Activated B cell treated with CpG ODN at 0.5 μM for 24 hours (primary cell): ENCODE data around the gene ACTR2. TPM values are rescaled to one million over a fixed set of nuclear protein-coding genes. Genes with fewer than 3 reads are reported as not detected.
A peak's percentile ranks its signal among the peaks of the same experiment; 100 is the strongest.

ENCODE experiments used
- ATAC-seq: fragments of 200-7000 bp; cut with Tn5 transposase; one replicate; pipeline ENCODE4 v1.10.0; 2021; ENCODE audit warnings: low read depth, mild to moderate bottlenecking, moderate library complexity
- CTCF ChIA-PET: fragments of 350-600 bp; sonication (Branson Sonifier 250); formaldehyde crosslinking; loops from one replicate; lab custom pipeline; 2021; ENCODE audit warnings: antibody characterized with exemption; lab: Charles Lee
- POLR2A ChIA-PET: fragments of 350-600 bp; sonication (Branson Sonifier 250); formaldehyde crosslinking; loops from one replicate; lab custom pipeline; 2021; ENCODE audit warnings: antibody characterized with exemption; lab: Charles Lee
- DNase-seq: peaks from one replicate; pipeline ENCODE4 v3.0.0; 2022
- H3K27ac Mint-ChIP-seq: one replicate; pipeline ENCODE4 v1.8.0; 2020; ENCODE audit warnings: mixed read lengths
- H3K27me3 Mint-ChIP-seq: one replicate; pipeline ENCODE4 v1.8.0; 2021; ENCODE audit warnings: mixed read lengths
- H3K36me3 Mint-ChIP-seq: one replicate; pipeline ENCODE4 v1.8.0; 2021; ENCODE audit warnings: low read depth, mixed read lengths
- H3K4me1 Mint-ChIP-seq: one replicate; pipeline ENCODE4 v1.8.0; 2021; ENCODE audit warnings: mixed read lengths
- H3K4me3 Mint-ChIP-seq: one replicate; pipeline ENCODE4 v1.8.0; 2020; ENCODE audit warnings: mild to moderate bottlenecking, mixed read lengths
- H3K9me3 Mint-ChIP-seq: one replicate; pipeline ENCODE4 v1.8.0; 2020; ENCODE audit warnings: mixed read lengths
- intact Hi-C: fragments of 100-400 bp; cut with micrococcal nuclease; formaldehyde crosslinking; loops from one replicate; pipeline ENCODE4 v1.15.1; 2024
- total RNA-seq: library from RNA; stranded (reverse); gene quantifications from 2 replicates; pipeline ENCODE4 v1.2.3, GENCODE V29; 2022
- TF ChIP-seq, protein P1 (sequence below): fragments of 200-600 bp; IDR thresholded peaks from one replicate; pipeline ENCODE4 v1.8.0; 2022; ENCODE audit warnings: antibody characterized with exemption, mild to moderate bottlenecking

The ACTR2 gene
- total RNA-seq, 1 donor from 2014 or later = 484 TPM

DNA sequence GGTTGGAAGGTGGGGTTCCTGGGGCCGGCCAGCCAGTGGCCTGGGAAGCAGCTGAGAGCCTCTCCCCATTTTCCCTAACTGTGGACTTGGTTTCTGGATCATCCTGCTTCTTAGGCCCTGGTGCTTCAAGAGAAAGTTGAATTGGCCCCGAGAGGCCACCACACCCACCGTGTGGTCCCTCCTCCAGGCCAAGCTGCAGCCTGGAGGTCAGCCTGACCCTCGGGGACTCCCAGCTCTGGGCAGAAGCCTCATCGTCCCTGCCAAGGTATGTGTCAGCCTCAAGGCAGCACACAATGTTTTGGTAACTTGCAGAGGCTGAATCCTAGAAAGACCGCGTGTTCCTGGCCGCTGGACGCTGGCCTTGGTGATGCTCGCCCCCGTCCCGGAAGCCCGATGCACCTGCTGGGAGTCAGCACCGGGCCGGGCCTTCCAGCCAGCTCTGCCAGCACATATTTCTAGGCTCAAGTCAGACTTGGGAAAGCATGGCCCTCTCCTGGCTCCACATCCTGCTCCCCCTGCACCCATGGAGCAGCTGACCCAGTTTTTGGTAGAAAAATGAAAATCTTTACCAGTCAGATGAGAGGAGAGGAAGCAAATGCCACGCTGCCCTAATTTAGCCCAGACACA lies 72.6 kb downstream of the ACTR2 start:
- intact Hi-C loops = no loop called here
- Mint-ChIP-seq H3K27me3 (peaks cover 3% of the 10 kb centered on the region), H3K36me3 (no peaks in the 10 kb centered on the region), H3K4me3 (no peak overlapping the region), H3K4me1 (peaks cover 28% of the 10 kb centered on the region), H3K9me3 (no peaks in the 10 kb centered on the region), H3K27ac (no peak overlapping the region)
- POLR2A ChIA-PET = interaction anchor here (1.4 kb wide), 1 partner anchor 24 kb away, joined by 3 read pairs; no protein-coding TSS in a partner anchor
- ATAC-seq (no peak), DNase-seq (no peak)
- CTCF ChIA-PET = no interaction called here
- TF ChIP-seq, protein P1, sequence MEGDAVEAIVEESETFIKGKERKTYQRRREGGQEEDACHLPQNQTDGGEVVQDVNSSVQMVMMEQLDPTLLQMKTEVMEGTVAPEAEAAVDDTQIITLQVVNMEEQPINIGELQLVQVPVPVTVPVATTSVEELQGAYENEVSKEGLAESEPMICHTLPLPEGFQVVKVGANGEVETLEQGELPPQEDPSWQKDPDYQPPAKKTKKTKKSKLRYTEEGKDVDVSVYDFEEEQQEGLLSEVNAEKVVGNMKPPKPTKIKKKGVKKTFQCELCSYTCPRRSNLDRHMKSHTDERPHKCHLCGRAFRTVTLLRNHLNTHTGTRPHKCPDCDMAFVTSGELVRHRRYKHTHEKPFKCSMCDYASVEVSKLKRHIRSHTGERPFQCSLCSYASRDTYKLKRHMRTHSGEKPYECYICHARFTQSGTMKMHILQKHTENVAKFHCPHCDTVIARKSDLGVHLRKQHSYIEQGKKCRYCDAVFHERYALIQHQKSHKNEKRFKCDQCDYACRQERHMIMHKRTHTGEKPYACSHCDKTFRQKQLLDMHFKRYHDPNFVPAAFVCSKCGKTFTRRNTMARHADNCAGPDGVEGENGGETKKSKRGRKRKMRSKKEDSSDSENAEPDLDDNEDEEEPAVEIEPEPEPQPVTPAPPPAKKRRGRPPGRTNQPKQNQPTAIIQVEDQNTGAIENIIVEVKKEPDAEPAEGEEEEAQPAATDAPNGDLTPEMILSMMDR = no peak

DNA sequence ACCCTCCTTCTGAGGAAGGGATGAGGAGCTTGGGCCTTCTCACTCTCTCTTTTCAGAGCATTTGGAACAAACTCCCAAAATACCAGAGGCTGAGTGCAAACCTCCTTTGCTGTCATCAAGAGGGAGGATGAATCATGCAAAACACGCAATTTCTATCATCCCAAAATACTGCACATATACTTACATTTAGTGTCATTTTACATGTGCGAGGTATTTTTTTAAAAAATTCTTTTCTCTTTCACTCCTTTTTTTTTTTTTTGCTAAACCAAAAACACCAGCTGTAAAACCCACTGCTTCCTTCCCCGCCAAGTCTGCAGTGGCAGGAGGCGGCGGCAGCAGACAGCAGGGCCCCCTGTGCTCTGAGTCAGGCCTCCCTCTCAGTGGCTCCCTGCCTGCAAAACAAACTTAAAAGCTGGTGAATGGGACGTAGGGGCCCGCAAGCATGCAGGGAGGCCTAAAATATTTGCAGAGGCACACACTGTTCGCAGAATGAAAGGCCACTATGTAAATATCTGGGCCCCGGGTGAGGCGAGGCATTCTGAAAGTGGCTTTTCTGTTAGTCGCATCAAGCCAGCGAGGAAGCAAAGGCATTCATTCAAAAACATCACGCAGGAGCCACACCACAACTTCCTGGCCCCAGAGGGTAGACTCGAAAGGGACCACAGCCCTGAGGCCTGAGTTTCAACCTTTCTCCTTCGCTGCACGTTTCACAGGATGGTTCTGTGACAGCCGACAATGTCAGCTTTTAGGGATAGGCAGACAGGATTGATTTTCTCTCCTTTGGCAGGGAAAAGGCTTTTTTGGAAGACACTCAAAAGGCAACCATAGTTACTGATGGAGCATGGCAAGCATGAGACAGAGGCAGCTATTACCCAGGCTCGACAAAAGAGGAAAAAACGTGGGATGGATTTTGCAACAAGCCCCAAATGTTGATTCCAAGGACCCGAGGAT lies 73.4 kb downstream of the ACTR2 start:
- peaks cover 28% of the 10 kb centered on the region for H3K4me1 Mint-ChIP-seq
- TF ChIP-seq, protein P1 = no peak
- H3K9me3 Mint-ChIP-seq = no peaks in the 10 kb centered on the region
- DNase-seq = peak; percentile 26
- POLR2A ChIA-PET = interaction anchor here (0.6 kb wide), 2 partner anchors 26 to 291 kb away, joined by 3 to 4 read pairs; no protein-coding TSS in a partner anchor
- intact Hi-C loops = no loop called here
- H3K27me3 Mint-ChIP-seq = peaks cover 5% of the 10 kb centered on the region
- H3K27ac Mint-ChIP-seq = peak overlapping the region; percentile 24
- CTCF ChIA-PET = no interaction called here
- no peaks in the 10 kb centered on the region for H3K36me3 Mint-ChIP-seq
- H3K4me3 Mint-ChIP-seq = peak overlapping the region; percentile 66
- ATAC-seq = peak; percentile 72

DNA sequence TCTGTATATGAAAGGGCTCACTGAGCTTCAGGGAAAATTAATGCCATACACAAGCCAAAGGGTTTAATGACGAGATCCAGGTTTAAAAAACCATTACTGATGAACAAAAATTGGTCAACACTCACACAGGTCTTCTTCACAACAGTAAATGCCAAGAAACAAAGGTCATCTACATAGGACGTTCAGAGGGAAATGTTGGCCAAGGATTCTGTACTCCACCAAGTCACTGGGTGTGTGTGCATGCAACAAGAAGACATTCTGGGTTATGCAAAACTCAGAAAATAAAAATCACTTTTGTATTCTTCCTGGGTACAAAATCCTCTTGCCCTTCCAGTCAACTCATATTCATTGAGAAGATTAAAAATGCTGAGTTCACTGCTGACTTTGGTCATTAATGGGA lies 78.3 kb downstream of the ACTR2 start:
- H3K4me3 Mint-ChIP-seq = no peak overlapping the region
- ChIA-PET CTCF (no interaction called here), POLR2A (no interaction called here)
- TF ChIP-seq, protein P1 = no peak
- no peaks in the 10 kb centered on the region for H3K36me3 Mint-ChIP-seq
- H3K9me3 Mint-ChIP-seq = no peaks in the 10 kb centered on the region
- H3K27ac Mint-ChIP-seq = no peak overlapping the region
- H3K4me1 Mint-ChIP-seq = peaks cover 16% of the 10 kb centered on the region
- DNase-seq = no peak
- no peak for ATAC-seq
- H3K27me3 Mint-ChIP-seq = peaks cover 7% of the 10 kb centered on the region
- intact Hi-C loops = no loop called here

DNA sequence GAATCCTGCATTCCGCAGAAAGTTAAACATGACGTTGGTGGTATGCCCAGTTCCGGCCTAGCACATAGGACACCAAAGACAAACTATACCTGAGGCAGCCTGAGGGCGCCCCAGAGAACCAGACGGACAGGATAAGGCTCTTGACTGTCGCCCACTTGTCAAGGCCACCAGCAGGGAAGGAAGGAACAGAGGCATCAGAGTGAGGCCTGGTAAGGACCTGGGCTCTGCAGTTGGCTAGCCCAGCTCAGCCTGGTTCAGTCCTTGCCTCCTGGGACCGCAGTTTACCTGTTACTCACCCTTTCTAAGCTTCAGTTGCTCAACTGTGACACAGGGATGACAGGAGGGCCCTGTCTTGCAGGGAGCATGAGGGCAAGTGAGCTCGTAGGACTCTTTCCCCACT lies 82.1 kb downstream of the ACTR2 start:
- POLR2A ChIA-PET = interaction anchor here (0.6 kb wide), 1 partner anchor 1735 kb away, joined by 4 read pairs; no protein-coding TSS in a partner anchor
- H3K4me3 Mint-ChIP-seq = no peak overlapping the region
- no peaks in the 10 kb centered on the region for H3K9me3 Mint-ChIP-seq
- CTCF ChIA-PET = no interaction called here
- H3K27me3 Mint-ChIP-seq = peaks cover 7% of the 10 kb centered on the region
- TF ChIP-seq, protein P1 = no peak
- H3K27ac Mint-ChIP-seq = no peak overlapping the region
- no peak for DNase-seq
- ATAC-seq = no peak
- intact Hi-C loops = no loop called here
- no peaks in the 10 kb centered on the region for H3K4me1 Mint-ChIP-seq
- H3K36me3 Mint-ChIP-seq = peaks cover 7% of the 10 kb centered on the region

DNA sequence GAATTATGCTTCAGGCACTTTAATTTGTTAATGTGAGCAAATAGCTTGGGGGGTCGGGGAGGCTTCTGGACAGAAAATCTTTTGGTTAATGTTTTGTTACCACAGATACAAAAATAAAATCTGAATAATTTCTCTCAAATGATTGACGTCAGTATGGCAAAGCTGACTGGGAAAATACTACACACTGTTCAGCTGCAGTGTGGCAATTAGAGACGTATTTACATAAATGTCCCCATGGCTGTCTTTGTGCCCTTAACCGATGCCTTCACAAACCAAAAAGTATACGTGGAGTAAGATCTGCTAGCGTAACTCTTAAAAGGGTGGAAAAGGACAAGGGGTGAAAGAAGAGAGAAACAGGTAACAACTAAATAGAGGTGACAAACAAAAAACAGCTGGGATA lies 83.4 kb downstream of the ACTR2 start:
- H3K27ac Mint-ChIP-seq = no peak overlapping the region
- TF ChIP-seq, protein P1 = no peak
- ATAC-seq = no peak
- intact Hi-C loops = no loop called here
- H3K4me1 Mint-ChIP-seq = no peaks in the 10 kb centered on the region
- POLR2A ChIA-PET = no interaction called here
- DNase-seq = no peak
- H3K27me3 Mint-ChIP-seq = peaks cover 4% of the 10 kb centered on the region
- no peak overlapping the region for H3K4me3 Mint-ChIP-seq
- peaks cover 7% of the 10 kb centered on the region for H3K36me3 Mint-ChIP-seq
- CTCF ChIA-PET = no interaction called here
- no peaks in the 10 kb centered on the region for H3K9me3 Mint-ChIP-seq
